Measurements from ENCODE around the gene PPP2R3A. TPM values are rescaled to one million over a fixed set of nuclear protein-coding genes. Genes with fewer than 3 reads are reported as not detected.

Gene PPP2R3A
- total and polyA plus RNA-seq, 2 donors from 2014 or later = 16.6 to 71.9 TPM

- no peak for TF ChIP-seq CTCF (IDR thresholded peaks at IDR 0.05; ENCODE audit: borderline replicate concordance, extremely low read depth, insufficient read depth)
- Histone ChIP-seq H3K4me1 (ENCODE audit: control insufficient read depth in 2 of 3, insufficient read depth in 2 of 3, low read depth in 1 of 3, low read length in 3 of 3) (peaks cover 0 to 5% (median 0%) of the 10 kb centered on the region in 3 donors), H3K36me3 (ENCODE audit: control insufficient read depth in 2 of 3, insufficient read depth in 3 of 3, low read length in 3 of 3) (peaks cover 0 to 14% (median 2%) of the 10 kb centered on the region in 3 donors), H3K4me3 (ENCODE audit: low read length in 3 of 3) (no peak overlapping the region), H3K27ac (ENCODE audit: low read depth in 2 of 2, low read length in 2 of 2) (no peak overlapping the region), H3K9ac (ENCODE audit: low read length in 3 of 3) (no peak overlapping the region), H3K9me3 (ENCODE audit: control insufficient read depth in 2 of 3, insufficient read depth in 1 of 3, low read length in 3 of 3) (no peaks in the 10 kb centered on the region), H3K27me3 (ENCODE audit: control insufficient read depth, insufficient read depth, low read length) (no peaks in the 10 kb centered on the region)
- DNase-seq = no peak
- FAIRE-seq = no peak
- intact Hi-C loops (cut with DNase I) = no loop called here
Observed at GRCh38 chr3:136152176-136152843, 186.8 kb downstream of the PPP2R3A start.

- Histone ChIP-seq H3K4me3 (ENCODE audit: low read length in 3 of 3) (no peak overlapping the region), H3K27me3 (ENCODE audit: control insufficient read depth, insufficient read depth, low read length) (no peaks in the 10 kb centered on the region), H3K27ac (ENCODE audit: low read depth in 2 of 2, low read length in 2 of 2) (no peak overlapping the region), H3K4me1 (ENCODE audit: control insufficient read depth in 2 of 3, insufficient read depth in 2 of 3, low read depth in 1 of 3, low read length in 3 of 3) (peaks cover 0 to 5% (median 0%) of the 10 kb centered on the region in 3 donors), H3K9me3 (ENCODE audit: control insufficient read depth in 2 of 3, insufficient read depth in 1 of 3, low read length in 3 of 3) (no peaks in the 10 kb centered on the region), H3K9ac (ENCODE audit: low read length in 3 of 3) (no peak overlapping the region), H3K36me3 (ENCODE audit: control insufficient read depth in 2 of 3, insufficient read depth in 3 of 3, low read length in 3 of 3) (peaks cover 0 to 14% (median 2%) of the 10 kb centered on the region in 3 donors)
- no peak for TF ChIP-seq CTCF (IDR thresholded peaks at IDR 0.05; ENCODE audit: borderline replicate concordance, extremely low read depth, insufficient read depth)
- DNase-seq (no peak), FAIRE-seq (no peak)
- intact Hi-C loops (cut with DNase I) = no loop called here
Observed at GRCh38 chr3:136152963-136153362, 187.4 kb downstream of the PPP2R3A start.

GRCh38 chr3:136161516-136161915 lies 196.0 kb downstream of the PPP2R3A start:
- TF ChIP-seq CTCF (IDR thresholded peaks at IDR 0.05; ENCODE audit: borderline replicate concordance, extremely low read depth, insufficient read depth) = no peak
- FAIRE-seq (no peak), DNase-seq (no peak)
- H3K27ac ChIP-seq (ENCODE audit: low read depth in 2 of 2, low read length in 2 of 2) = no peak overlapping the region
- H3K9ac ChIP-seq (ENCODE audit: low read length in 3 of 3) = no peak overlapping the region
- no peaks in the 10 kb centered on the region for H3K27me3 ChIP-seq (ENCODE audit: control insufficient read depth, insufficient read depth, low read length)
- no peak overlapping the region for H3K4me3 ChIP-seq (ENCODE audit: low read length in 3 of 3)
- intact Hi-C loops (cut with DNase I) = no loop called here
- peaks cover 0 to 6% (median 0%) of the 10 kb centered on the region in 3 donors for H3K4me1 ChIP-seq (ENCODE audit: control insufficient read depth in 2 of 3, insufficient read depth in 2 of 3, low read depth in 1 of 3, low read length in 3 of 3)
- H3K36me3 ChIP-seq (ENCODE audit: control insufficient read depth in 2 of 3, insufficient read depth in 3 of 3, low read length in 3 of 3) = no peaks in the 10 kb centered on the region
- no peaks in the 10 kb centered on the region for H3K9me3 ChIP-seq (ENCODE audit: control insufficient read depth in 2 of 3, insufficient read depth in 1 of 3, low read length in 3 of 3)

All from kidney (tissue), 14 donors.